ENCODE data around the gene SDK2.

The SDK2 gene

GRCh38 chr17:73538445-73538844 lies 105.8 kb downstream of the SDK2 start:
- Histone ChIP-seq H3K9me3 (ENCODE audit: control insufficient read depth in 1 of 2, low read length in 2 of 2) (no peaks in the 10 kb centered on the region), H3K27me3 (ENCODE audit: low read depth, low read length) (no peaks in the 10 kb centered on the region), H3K27ac (ENCODE audit: low read length) (no peak overlapping the region), H3K36me3 (ENCODE audit: control insufficient read depth in 1 of 2, insufficient read depth in 2 of 2, low read length in 2 of 2) (no peaks in the 10 kb centered on the region), H3K4me3 (ENCODE audit: low read depth in 1 of 2, low read length in 2 of 2) (no peak overlapping the region), H3K4me1 (ENCODE audit: control insufficient read depth in 1 of 2, insufficient read depth in 2 of 2, low read length in 2 of 2) (no peaks in the 10 kb centered on the region)

GRCh38 chr17:73536700-73537605 lies 107.3 kb downstream of the SDK2 start:
- Histone ChIP-seq H3K36me3 (ENCODE audit: control insufficient read depth in 1 of 2, insufficient read depth in 2 of 2, low read length in 2 of 2) (no peaks in the 10 kb centered on the region), H3K4me3 (ENCODE audit: low read depth in 1 of 2, low read length in 2 of 2) (no peak overlapping the region), H3K9me3 (ENCODE audit: control insufficient read depth in 1 of 2, low read length in 2 of 2) (no peaks in the 10 kb centered on the region)

GRCh38 chr17:73535746-73536145 lies 108.5 kb downstream of the SDK2 start:
- H3K36me3 ChIP-seq (ENCODE audit: control insufficient read depth in 1 of 2, insufficient read depth in 2 of 2, low read length in 2 of 2) = no peaks in the 10 kb centered on the region
- H3K27me3 ChIP-seq (ENCODE audit: low read depth, low read length) = no peaks in the 10 kb centered on the region
- no peak overlapping the region for H3K4me3 ChIP-seq (ENCODE audit: low read depth in 1 of 2, low read length in 2 of 2)
- no peaks in the 10 kb centered on the region for H3K9me3 ChIP-seq (ENCODE audit: control insufficient read depth in 1 of 2, low read length in 2 of 2)
- H3K4me1 ChIP-seq (ENCODE audit: control insufficient read depth in 1 of 2, insufficient read depth in 2 of 2, low read length in 2 of 2) = no peaks in the 10 kb centered on the region
- H3K27ac ChIP-seq (ENCODE audit: low read length) = no peak overlapping the region

More at GRCh38 chr17:73536700-73537605, 107.3 kb downstream of the SDK2 start:
- Histone ChIP-seq H3K27ac (ENCODE audit: low read length) (no peak overlapping the region), H3K27me3 (ENCODE audit: low read depth, low read length) (no peaks in the 10 kb centered on the region), H3K4me1 (ENCODE audit: control insufficient read depth in 1 of 2, insufficient read depth in 2 of 2, low read length in 2 of 2) (no peaks in the 10 kb centered on the region)

- Histone ChIP-seq H3K27me3 (ENCODE audit: low read depth, low read length) (no peaks in the 10 kb centered on the region), H3K27ac (ENCODE audit: low read length) (no peak overlapping the region), H3K4me1 (ENCODE audit: control insufficient read depth in 1 of 2, insufficient read depth in 2 of 2, low read length in 2 of 2) (no peaks in the 10 kb centered on the region), H3K4me3 (ENCODE audit: low read depth in 1 of 2, low read length in 2 of 2) (no peak overlapping the region), H3K9me3 (ENCODE audit: control insufficient read depth in 1 of 2, low read length in 2 of 2) (no peaks in the 10 kb centered on the region), H3K36me3 (ENCODE audit: control insufficient read depth in 1 of 2, insufficient read depth in 2 of 2, low read length in 2 of 2) (no peaks in the 10 kb centered on the region)
These were observed 109.9 kb downstream of the SDK2 start for GRCh38 chr17:73534209-73534909.

- Histone ChIP-seq H3K4me3 (ENCODE audit: low read depth in 1 of 2, low read length in 2 of 2) (no peak overlapping the region), H3K4me1 (ENCODE audit: control insufficient read depth in 1 of 2, insufficient read depth in 2 of 2, low read length in 2 of 2) (no peaks in the 10 kb centered on the region), H3K36me3 (ENCODE audit: control insufficient read depth in 1 of 2, insufficient read depth in 2 of 2, low read length in 2 of 2) (no peaks in the 10 kb centered on the region), H3K27me3 (ENCODE audit: low read depth, low read length) (no peaks in the 10 kb centered on the region), H3K27ac (ENCODE audit: low read length) (no peak overlapping the region), H3K9me3 (ENCODE audit: control insufficient read depth in 1 of 2, low read length in 2 of 2) (no peaks in the 10 kb centered on the region)
These were observed 110.5 kb downstream of the SDK2 start for GRCh38 chr17:73533781-73534180.

GRCh38 chr17:73533127-73533526 lies 111.1 kb downstream of the SDK2 start:
- Histone ChIP-seq H3K36me3 (ENCODE audit: control insufficient read depth in 1 of 2, insufficient read depth in 2 of 2, low read length in 2 of 2) (no peaks in the 10 kb centered on the region), H3K4me1 (ENCODE audit: control insufficient read depth in 1 of 2, insufficient read depth in 2 of 2, low read length in 2 of 2) (no peaks in the 10 kb centered on the region), H3K9me3 (ENCODE audit: control insufficient read depth in 1 of 2, low read length in 2 of 2) (no peaks in the 10 kb centered on the region), H3K27ac (ENCODE audit: low read length) (no peak overlapping the region), H3K4me3 (ENCODE audit: low read depth in 1 of 2, low read length in 2 of 2) (no peak overlapping the region), H3K27me3 (ENCODE audit: low read depth, low read length) (no peaks in the 10 kb centered on the region)

GRCh38 chr17:73532421-73532901 lies 111.8 kb downstream of the SDK2 start:
- Histone ChIP-seq H3K4me1 (ENCODE audit: control insufficient read depth in 1 of 2, insufficient read depth in 2 of 2, low read length in 2 of 2) (no peaks in the 10 kb centered on the region), H3K27ac (ENCODE audit: low read length) (no peak overlapping the region), H3K4me3 (ENCODE audit: low read depth in 1 of 2, low read length in 2 of 2) (no peak overlapping the region), H3K27me3 (ENCODE audit: low read depth, low read length) (no peaks in the 10 kb centered on the region), H3K9me3 (ENCODE audit: control insufficient read depth in 1 of 2, low read length in 2 of 2) (no peaks in the 10 kb centered on the region), H3K36me3 (ENCODE audit: control insufficient read depth in 1 of 2, insufficient read depth in 2 of 2, low read length in 2 of 2) (no peaks in the 10 kb centered on the region)

- H3K27ac ChIP-seq (ENCODE audit: low read length) = no peak overlapping the region
- no peaks in the 10 kb centered on the region for H3K36me3 ChIP-seq (ENCODE audit: control insufficient read depth in 1 of 2, insufficient read depth in 2 of 2, low read length in 2 of 2)
- no peak overlapping the region for H3K4me3 ChIP-seq (ENCODE audit: low read depth in 1 of 2, low read length in 2 of 2)
- H3K9me3 ChIP-seq (ENCODE audit: control insufficient read depth in 1 of 2, low read length in 2 of 2) = no peaks in the 10 kb centered on the region
- H3K4me1 ChIP-seq (ENCODE audit: control insufficient read depth in 1 of 2, insufficient read depth in 2 of 2, low read length in 2 of 2) = no peaks in the 10 kb centered on the region
- no peaks in the 10 kb centered on the region for H3K27me3 ChIP-seq (ENCODE audit: low read depth, low read length)
These were observed 113.1 kb downstream of the SDK2 start for GRCh38 chr17:73531158-73531557.

- H3K9me3 ChIP-seq (ENCODE audit: control insufficient read depth in 1 of 2, low read length in 2 of 2) = no peaks in the 10 kb centered on the region
- no peaks in the 10 kb centered on the region for H3K27me3 ChIP-seq (ENCODE audit: low read depth, low read length)
- H3K36me3 ChIP-seq (ENCODE audit: control insufficient read depth in 1 of 2, insufficient read depth in 2 of 2, low read length in 2 of 2) = no peaks in the 10 kb centered on the region
- no peaks in the 10 kb centered on the region for H3K4me1 ChIP-seq (ENCODE audit: control insufficient read depth in 1 of 2, insufficient read depth in 2 of 2, low read length in 2 of 2)
- H3K27ac ChIP-seq (ENCODE audit: low read length) = no peak overlapping the region
- H3K4me3 ChIP-seq (ENCODE audit: low read depth in 1 of 2, low read length in 2 of 2) = no peak overlapping the region
These were observed 115.6 kb downstream of the SDK2 start for GRCh38 chr17:73528679-73529078.

GRCh38 chr17:73526952-73527351 lies 117.3 kb downstream of the SDK2 start:
- H3K4me3 ChIP-seq (ENCODE audit: low read depth in 1 of 2, low read length in 2 of 2) = no peak overlapping the region
- no peaks in the 10 kb centered on the region for H3K36me3 ChIP-seq (ENCODE audit: control insufficient read depth in 1 of 2, insufficient read depth in 2 of 2, low read length in 2 of 2)
- no peaks in the 10 kb centered on the region for H3K4me1 ChIP-seq (ENCODE audit: control insufficient read depth in 1 of 2, insufficient read depth in 2 of 2, low read length in 2 of 2)
- H3K27me3 ChIP-seq (ENCODE audit: low read depth, low read length) = no peaks in the 10 kb centered on the region
- no peak overlapping the region for H3K27ac ChIP-seq (ENCODE audit: low read length)
- H3K9me3 ChIP-seq (ENCODE audit: control insufficient read depth in 1 of 2, low read length in 2 of 2) = no peaks in the 10 kb centered on the region

- no peaks in the 10 kb centered on the region for H3K36me3 ChIP-seq (ENCODE audit: control insufficient read depth in 1 of 2, insufficient read depth in 2 of 2, low read length in 2 of 2)
- no peaks in the 10 kb centered on the region for H3K4me1 ChIP-seq (ENCODE audit: control insufficient read depth in 1 of 2, insufficient read depth in 2 of 2, low read length in 2 of 2)
- H3K4me3 ChIP-seq (ENCODE audit: low read depth in 1 of 2, low read length in 2 of 2) = no peak overlapping the region
- H3K27me3 ChIP-seq (ENCODE audit: low read depth, low read length) = no peaks in the 10 kb centered on the region
- H3K27ac ChIP-seq (ENCODE audit: low read length) = no peak overlapping the region
- no peaks in the 10 kb centered on the region for H3K9me3 ChIP-seq (ENCODE audit: control insufficient read depth in 1 of 2, low read length in 2 of 2)
These were observed 119.1 kb downstream of the SDK2 start for GRCh38 chr17:73524941-73525679.

Data from muscle layer of duodenum (tissue), 2 donors.